Cardiac fibroblast (primary cell): ENCODE measurements around the gene IL17REL.

Experiments
- DNase-seq, 2 donors: peaks; one replicate each; pipeline versions ENCODE4 v3.0.0 to v3.0.0-alpha.2; 2010; ENCODE audit warnings: low read depth in 2 of 2
- H3K4me3 ChIP-seq, 2 donors: replicated peaks in 1 of 2; 1 replicate in 1 of 2; 2 replicates in 1 of 2; pipeline ENCODE4 v1.5.1; 2011; ENCODE audit warnings: low read depth in 2 of 2, low read length in 2 of 2, mild to moderate bottlenecking in 2 of 2, moderate library complexity in 1 of 2
- CTCF ChIP-seq: IDR thresholded peaks from one replicate; pipeline ENCODE4 v1.5.1; 2011; ENCODE audit warnings: low read depth, mild to moderate bottlenecking, low read length, inconsistent platforms

IL17REL gene

GRCh38 chr22:50051930-50052329, 39.4 kb upstream of the IL17REL start:
- no peak overlapping the region for H3K4me3 ChIP-seq
- no peak for TF ChIP-seq CTCF
- DNase-seq = no peak

- no peak for TF ChIP-seq CTCF
Observed at GRCh38 chr22:50049299-50050195, 37.0 kb upstream of the IL17REL start.

GRCh38 chr22:50048836-50049235, 36.3 kb upstream of the IL17REL start:
- no peak for TF ChIP-seq CTCF
- DNase-seq = no peak
- H3K4me3 ChIP-seq = no peak overlapping the region

More at GRCh38 chr22:50049299-50050195, 37.0 kb upstream of the IL17REL start:
- no peak overlapping the region for H3K4me3 ChIP-seq
- DNase-seq = no peak

- TF ChIP-seq CTCF = no peak
- no peak overlapping the region for H3K4me3 ChIP-seq
- DNase-seq = no peak
Observed at GRCh38 chr22:50048061-50048765, 35.6 kb upstream of the IL17REL start.

- no peak for DNase-seq
- no peak overlapping the region for H3K4me3 ChIP-seq
Observed at GRCh38 chr22:50047346-50047745, 34.8 kb upstream of the IL17REL start.

More at GRCh38 chr22:50047346-50047745, 34.8 kb upstream of the IL17REL start:
- no peak for TF ChIP-seq CTCF
